Measurements from ENCODE around the gene ZNF208.
"Not testable (repeated sequence)": the region's sequence is repeated elsewhere in the genome, so short reads cannot be mapped to it uniquely, and the experiment has no call there.

Gene ZNF208

DNA sequence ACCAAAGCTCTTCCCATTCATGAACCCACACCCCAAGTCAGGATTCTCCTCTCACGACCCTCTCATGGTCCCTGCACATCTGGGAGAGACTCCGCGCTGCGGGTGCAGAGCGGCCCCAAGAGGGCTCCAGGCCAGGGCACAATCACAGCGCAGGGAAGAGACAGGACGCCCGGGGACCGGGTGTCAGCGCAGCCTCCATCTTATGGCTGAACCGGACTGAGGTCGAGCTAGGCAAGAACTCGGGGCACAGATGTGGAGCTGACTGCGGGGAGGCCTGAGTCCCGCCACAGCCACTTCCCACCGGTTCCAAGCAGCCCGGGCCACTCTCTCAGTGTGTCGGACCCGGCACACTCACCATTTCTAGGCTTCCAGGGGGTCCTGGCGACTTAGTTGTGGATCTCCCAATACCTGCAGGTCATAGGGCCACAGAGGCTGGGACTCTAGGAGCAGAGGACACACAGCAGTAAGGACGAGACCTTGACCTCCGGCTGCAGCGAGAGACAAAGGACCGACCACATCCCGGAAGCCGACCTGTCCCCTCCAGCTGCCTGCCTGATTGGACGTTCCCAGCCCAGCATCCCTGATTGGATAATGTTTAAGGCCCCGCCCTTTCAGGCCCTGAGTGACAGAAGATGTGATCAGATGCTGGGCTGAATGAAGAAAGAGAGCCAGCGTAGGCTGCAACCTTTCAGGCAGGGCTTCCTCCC lies at the start of gene ZNF208:
Gene ZNF208 (minus strand): TSS at position 507 of the 707 bp plus-strand sequence. CDS start 149 bp downstream, at position 358.
- not testable (repeated sequence) for DNase-seq (ENCODE audit: low read depth)

GRCh38 chr19:22052644-22053013 lies 41.9 kb upstream of the ZNF208 start:
- DNase-seq (ENCODE audit: low read depth), result no peak

GRCh38 chr19:22041151-22041550 lies 30.4 kb upstream of the ZNF208 start:
- not testable (repeated sequence) for DNase-seq (ENCODE audit: low read depth)

DNA sequence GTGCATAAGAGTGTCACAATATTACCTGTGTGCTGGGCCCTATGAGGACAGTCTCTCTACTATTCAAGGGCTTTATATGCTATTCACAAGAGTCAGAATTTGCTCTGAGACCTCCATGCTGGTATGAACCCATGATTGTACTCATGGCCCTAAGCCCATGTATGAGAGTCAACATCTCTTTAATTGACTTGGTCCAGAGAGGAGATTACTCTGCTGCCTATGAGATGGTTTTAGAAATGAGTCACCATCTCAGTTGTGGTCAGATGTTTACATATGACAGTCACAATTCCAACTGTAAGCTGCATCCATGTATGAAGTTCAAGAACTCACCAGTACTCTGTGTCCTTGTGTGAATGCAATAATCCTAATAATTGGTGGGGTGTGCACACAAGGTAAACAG lies 19.9 kb upstream of the ZNF208 start:
- no peak for DNase-seq (ENCODE audit: low read depth)

DNA sequence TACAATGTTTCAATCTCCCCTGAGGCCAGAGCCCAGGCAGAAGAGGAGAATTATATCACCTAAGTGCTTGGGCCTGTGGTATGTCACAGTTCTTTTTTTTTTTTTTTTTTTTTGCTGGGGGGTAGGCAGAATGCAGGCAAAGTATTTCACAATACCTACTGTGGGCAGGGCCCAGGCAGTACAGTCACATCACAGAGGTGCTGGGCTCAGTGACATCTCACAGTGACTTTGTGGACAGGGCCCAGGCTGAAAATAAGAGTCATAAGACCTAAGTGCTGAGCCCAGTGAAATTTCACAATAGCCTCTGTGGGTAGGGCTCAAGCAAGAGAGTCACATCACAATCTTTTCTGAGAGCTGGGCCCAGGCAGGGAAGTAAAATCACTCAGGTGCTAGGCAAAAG lies 15.9 kb upstream of the ZNF208 start:
- no peak for DNase-seq (ENCODE audit: low read depth)

DNA sequence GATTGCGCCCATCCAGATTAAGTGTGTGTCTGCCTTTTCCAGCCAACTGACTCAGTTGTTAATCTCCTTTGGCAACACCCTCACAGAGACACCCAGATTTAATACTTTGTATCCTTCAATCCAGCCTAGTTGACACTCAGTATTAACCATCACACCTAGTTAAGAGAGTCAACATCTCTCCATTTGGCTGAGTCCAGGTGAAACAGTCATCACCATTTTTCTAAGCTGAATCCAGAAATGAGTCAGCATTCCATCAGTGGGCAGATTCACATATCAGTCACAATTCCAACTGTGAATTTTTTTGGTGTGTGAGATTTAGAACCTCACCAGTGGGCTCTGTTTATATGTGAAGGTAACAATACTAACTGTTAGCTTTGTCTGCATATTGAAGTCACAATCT lies 14.8 kb upstream of the ZNF208 start:
- not testable (repeated sequence) for DNase-seq (ENCODE audit: low read depth)

DNA sequence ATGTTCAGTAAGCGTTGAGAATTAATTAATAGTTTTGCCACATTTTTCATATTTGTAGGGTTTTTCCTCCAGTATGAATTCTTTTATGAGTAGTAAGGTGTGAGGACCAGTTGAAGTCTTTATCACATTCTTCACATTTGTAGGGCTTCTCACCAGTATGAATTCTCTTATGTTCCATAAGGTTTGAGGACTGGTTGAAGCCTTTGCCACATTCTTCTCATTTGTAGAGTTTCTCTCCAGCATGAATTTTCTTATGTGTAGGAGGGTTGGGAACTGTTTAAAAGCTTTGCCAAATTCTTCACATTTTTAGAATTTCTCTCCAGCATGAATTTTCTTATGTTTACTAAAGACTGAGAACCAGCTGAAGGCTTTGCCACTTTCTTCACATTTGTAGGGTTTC lies 40.3 kb downstream of the ZNF208 start:
- no peak for DNase-seq (ENCODE audit: low read depth)

DNA sequence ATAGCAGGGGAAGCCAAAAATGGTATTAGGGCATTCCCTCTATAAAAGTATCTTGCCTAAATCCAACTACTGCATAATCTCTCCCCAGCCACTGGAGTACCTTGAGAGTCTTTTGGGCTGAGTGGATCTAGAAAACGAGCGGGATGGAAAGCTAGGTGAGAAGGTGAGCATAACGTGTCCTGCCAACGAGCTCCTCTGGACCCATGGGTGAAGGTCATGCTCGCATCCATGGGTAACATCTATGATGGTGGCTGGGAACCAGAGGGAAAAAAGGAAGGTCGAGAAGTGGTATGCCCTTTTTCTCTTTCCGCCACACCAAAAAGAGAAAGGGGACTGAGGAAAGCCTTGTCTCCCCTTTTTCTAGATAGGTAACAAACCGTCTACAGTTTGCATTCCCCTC lies 63.0 kb downstream of the ZNF208 start:
- DNase-seq (ENCODE audit: low read depth), result no peak

GRCh38 chr19:21940684-21941083 lies 70.1 kb downstream of the ZNF208 start:
- DNase-seq (ENCODE audit: low read depth), result no peak

- DNase-seq (ENCODE audit: low read depth), result no peak
Measured at GRCh38 chr19:21934593-21934992, 76.2 kb downstream of the ZNF208 start.

DNA sequence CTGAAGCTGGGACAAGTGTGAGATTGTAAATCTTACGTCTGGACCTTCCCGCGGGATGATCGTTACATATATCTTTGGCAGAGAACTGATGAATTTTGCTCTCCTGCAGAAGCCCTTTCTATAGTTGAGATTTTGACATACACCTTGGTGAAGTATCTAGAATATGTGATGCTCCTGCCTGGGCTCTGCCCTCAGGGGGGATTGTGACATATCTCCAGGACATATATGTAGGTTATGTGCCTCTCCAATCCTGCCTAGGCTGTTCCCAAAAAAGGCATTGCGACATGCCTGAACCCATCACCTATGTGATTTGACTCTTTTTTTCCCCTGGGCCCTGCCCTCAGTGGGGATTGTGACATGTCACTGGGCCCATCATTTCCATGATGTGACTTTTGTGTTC lies 76.6 kb downstream of the ZNF208 start:
- no peak for DNase-seq (ENCODE audit: low read depth)

- no peak for DNase-seq (ENCODE audit: low read depth)
Measured at GRCh38 chr19:21922276-21922675, 88.5 kb downstream of the ZNF208 start.

DNA sequence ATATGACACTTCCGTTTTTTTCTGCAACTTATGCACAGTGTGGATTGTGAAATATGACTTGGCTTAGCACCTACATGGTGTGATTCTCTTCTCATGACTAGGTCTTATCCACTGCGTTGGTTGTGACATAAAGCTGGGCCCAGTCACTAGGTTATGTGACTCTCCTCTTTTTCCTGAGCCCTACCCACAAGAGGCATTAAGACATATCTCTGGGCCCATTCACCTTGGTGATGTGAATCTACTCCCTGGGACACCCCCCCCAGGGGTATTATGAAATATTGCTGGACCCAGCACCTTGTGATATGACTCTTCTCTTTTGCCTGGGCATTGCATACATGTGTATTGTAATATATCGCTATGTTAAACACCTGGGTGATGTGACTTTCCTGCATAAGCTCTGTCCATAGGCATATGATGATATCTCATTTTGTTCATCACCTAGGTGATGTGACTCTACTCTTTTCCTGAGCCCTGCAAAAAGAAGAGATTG lies 89.0 kb downstream of the ZNF208 start:
- DNase-seq (ENCODE audit: low read depth), result no peak

DNA sequence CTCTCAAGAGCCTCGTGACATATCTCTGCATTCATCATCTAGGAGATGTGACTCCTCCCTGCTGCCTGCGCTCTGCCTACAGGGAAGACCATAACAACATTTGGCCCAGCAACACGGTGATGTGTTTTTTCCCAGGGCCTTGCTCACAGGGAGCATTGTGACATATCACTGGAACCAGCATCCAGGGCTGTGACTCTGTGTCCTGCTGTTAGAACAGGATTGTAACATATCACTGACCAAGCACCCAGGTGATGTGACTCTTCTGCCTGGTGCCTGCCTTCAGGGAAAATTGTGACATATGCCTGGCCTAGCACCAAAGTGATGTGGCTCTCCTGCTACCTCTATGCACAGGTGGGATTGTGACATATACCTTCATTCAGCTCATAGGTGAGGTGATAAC lies 95.3 kb downstream of the ZNF208 start:
- no peak for DNase-seq (ENCODE audit: low read depth)

GRCh38 chr19:21912654-21913053 lies 98.1 kb downstream of the ZNF208 start:
- DNase-seq (ENCODE audit: low read depth), result no peak

- no peak for DNase-seq (ENCODE audit: low read depth)
Measured at GRCh38 chr19:21910318-21910717, 100.4 kb downstream of the ZNF208 start.

DNA sequence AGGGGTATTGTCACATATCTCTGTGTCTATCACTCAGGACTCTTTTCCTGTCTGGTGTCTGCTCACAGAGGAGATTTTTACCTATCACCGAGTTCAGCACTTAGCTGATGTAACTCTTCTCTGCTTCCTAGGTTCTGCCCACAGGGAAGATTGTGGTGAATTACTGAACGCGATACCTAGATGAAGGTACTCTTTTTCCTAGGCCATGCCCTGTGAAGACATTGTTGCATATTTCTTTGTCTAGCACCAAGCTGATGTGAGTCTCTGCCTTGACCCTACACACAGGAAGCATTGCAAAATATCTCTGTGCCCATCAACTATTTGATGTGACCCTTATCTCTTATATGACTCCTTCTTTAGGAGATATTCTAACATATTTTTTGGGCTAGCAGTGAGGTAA lies 102.7 kb downstream of the ZNF208 start:
- no peak for DNase-seq (ENCODE audit: low read depth)

GRCh38 chr19:21907516-21907915 lies 103.2 kb downstream of the ZNF208 start:
- no peak for DNase-seq (ENCODE audit: low read depth)

- no peak for DNase-seq (ENCODE audit: low read depth)
Measured at GRCh38 chr19:21902571-21902970, 108.2 kb downstream of the ZNF208 start.

GRCh38 chr19:21901861-21902260 lies 108.9 kb downstream of the ZNF208 start:
- DNase-seq (ENCODE audit: low read depth), result no peak

GRCh38 chr19:21900401-21900800 lies 110.3 kb downstream of the ZNF208 start:
- DNase-seq (ENCODE audit: low read depth), result no peak

- no peak for DNase-seq (ENCODE audit: low read depth)
Measured at GRCh38 chr19:21891086-21891485, 119.7 kb downstream of the ZNF208 start.

DNA sequence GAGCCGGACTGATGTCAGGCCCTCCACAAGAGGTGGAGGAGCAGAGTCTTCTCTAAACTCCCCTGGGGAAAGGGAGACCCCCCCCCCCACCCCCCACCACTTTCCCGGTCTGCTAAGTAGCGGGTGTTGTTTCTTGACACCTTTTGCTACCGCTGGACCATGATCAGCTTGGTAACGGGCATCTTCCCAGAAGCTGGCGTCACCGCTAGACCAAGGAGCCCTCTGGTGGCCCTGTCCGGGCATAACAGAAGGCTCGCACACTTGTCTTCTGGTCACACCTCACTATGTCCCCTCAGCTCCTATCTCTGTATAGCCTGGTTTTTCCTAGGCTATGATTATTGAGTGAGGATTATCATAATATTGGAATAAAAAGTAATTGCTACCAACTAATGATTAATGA lies 120.7 kb downstream of the ZNF208 start:
- DNase-seq (ENCODE audit: low read depth), result not testable (repeated sequence)

DNA sequence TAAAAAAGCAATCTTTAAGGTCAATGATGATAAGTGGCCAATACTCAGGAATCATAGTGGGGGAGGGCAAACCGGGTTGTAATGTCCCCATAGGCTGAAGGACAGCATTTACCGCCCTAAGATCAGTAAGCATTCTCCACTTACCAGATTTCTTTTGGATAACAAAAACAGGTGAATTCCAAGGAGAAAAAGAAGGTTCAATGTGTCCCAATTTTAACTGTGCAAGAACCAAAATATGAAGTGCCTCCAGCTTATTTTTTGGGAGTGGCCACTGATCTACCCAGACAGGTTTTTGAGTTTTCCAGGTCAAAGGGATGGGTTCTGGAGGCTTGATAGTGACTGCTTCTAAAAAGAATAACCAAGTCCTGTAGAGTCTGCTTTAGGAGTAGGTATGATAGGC lies 125.2 kb downstream of the ZNF208 start:
- not testable (repeated sequence) for DNase-seq (ENCODE audit: low read depth)

All from fibroblast of gingiva (primary cell).